Neutrophil (primary cell): ENCODE data around the gene GALNTL6.

Experiments
- H3K27ac ChIP-seq: fragments of 200-600 bp; sonication (generic); 2 replicates; pipeline ENCODE4 v1.5.1; 2016; ENCODE audit warnings: mild to moderate bottlenecking, moderate library complexity
- H3K27me3 ChIP-seq: fragments of 200-600 bp; sonication (generic); 2 replicates; pipeline ENCODE4 v1.6.0; 2016; ENCODE audit warnings: mild to moderate bottlenecking
- H3K36me3 ChIP-seq: fragments of 200-600 bp; sonication (generic); 2 replicates; pipeline ENCODE4 v1.5.1; 2017
- H3K4me1 ChIP-seq, 2 experiments: fragments of 200-600 bp in 1 of 2; sonication (generic) in 1 of 2; 1 replicate in 1 of 2; 2 replicates in 1 of 2; pipeline versions ENCODE4 v1.5.1 to v1.6.1; 2013 to 2016; ENCODE audit warnings: low read depth in 1 of 2, low read length in 1 of 2, mild to moderate bottlenecking in 1 of 2, moderate library complexity in 1 of 2; ENCODE audit not compliant: control insufficient read depth in 1 of 2, insufficient read depth in 1 of 2
- H3K4me3 ChIP-seq, 2 experiments: fragments of 200-600 bp in 1 of 2; sonication (generic) in 1 of 2; 1 replicate in 1 of 2; 2 replicates in 1 of 2; pipeline ENCODE4 v1.5.1; 2013 to 2016; ENCODE audit warnings: low read depth in 1 of 2, low read length in 1 of 2, mild to moderate bottlenecking in 1 of 2, moderate library complexity in 1 of 2
- H3K9me3 ChIP-seq: fragments of 200-600 bp; sonication (generic); 2 replicates; pipeline ENCODE4 v1.5.1; 2016
- TF ChIP-seq, protein P1 (sequence below): fragments of 200-600 bp; sonication (generic); IDR thresholded peaks from 2 replicates; pipeline ENCODE4 v1.5.1; 2016; ENCODE audit warnings: antibody characterized with exemption

GALNTL6 gene

DNA sequence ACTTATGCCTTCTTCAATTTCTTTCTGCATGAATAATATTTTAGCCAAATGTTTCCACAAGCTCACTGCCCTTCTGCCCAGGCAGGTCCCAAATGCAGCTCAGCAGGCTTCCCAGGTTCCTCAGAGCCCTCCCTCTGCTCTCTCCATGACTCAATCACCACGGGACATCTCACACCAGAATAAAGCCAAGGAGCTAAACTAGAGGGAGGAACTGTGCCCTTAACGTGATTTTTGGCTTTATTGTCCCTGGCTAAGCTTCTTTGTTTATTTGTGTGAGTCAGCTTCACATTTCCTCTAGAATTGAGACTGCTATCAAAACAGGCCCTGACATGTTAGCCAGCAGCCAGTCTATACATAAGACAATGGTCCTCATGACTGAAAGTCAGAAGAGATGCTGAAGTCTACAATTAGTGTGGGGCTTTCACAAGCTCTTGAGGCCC, 1169.0 kb downstream of the GALNTL6 start:
- no peaks in the 10 kb centered on the region for H3K9me3 ChIP-seq
- H3K36me3 ChIP-seq, result no peaks in the 10 kb centered on the region
- H3K4me3 ChIP-seq, result no peak overlapping the region
- TF ChIP-seq, protein P1, sequence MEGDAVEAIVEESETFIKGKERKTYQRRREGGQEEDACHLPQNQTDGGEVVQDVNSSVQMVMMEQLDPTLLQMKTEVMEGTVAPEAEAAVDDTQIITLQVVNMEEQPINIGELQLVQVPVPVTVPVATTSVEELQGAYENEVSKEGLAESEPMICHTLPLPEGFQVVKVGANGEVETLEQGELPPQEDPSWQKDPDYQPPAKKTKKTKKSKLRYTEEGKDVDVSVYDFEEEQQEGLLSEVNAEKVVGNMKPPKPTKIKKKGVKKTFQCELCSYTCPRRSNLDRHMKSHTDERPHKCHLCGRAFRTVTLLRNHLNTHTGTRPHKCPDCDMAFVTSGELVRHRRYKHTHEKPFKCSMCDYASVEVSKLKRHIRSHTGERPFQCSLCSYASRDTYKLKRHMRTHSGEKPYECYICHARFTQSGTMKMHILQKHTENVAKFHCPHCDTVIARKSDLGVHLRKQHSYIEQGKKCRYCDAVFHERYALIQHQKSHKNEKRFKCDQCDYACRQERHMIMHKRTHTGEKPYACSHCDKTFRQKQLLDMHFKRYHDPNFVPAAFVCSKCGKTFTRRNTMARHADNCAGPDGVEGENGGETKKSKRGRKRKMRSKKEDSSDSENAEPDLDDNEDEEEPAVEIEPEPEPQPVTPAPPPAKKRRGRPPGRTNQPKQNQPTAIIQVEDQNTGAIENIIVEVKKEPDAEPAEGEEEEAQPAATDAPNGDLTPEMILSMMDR, result no peak
- no peaks in the 10 kb centered on the region for H3K4me1 ChIP-seq
- H3K27ac ChIP-seq, result no peak overlapping the region
- no peaks in the 10 kb centered on the region for H3K27me3 ChIP-seq

DNA sequence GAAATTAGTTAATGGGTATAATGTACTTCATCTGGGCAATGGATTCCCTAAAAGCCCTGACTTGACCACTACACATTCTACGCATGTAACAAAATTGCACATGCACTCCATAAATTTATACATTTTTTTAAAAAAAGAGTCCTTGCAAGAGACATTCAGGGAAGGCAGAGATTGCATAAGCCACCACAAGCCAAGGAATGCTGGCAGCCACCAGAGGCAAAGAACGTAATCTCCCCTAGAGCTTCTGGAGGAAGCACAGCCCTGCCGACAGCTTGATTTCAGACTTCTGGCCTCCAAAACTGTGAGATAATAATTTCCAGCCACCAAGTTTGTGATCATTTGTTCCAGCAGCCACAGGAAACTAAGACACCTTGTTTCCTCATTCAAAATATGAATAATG, 1169.8 kb downstream of the GALNTL6 start:
- TF ChIP-seq, protein P1, result no peak
- H3K27ac ChIP-seq, result no peak overlapping the region
- H3K4me3 ChIP-seq, result no peak overlapping the region
- H3K27me3 ChIP-seq, result no peaks in the 10 kb centered on the region
- H3K36me3 ChIP-seq, result no peaks in the 10 kb centered on the region
- H3K4me1 ChIP-seq, result no peaks in the 10 kb centered on the region
- no peaks in the 10 kb centered on the region for H3K9me3 ChIP-seq

DNA sequence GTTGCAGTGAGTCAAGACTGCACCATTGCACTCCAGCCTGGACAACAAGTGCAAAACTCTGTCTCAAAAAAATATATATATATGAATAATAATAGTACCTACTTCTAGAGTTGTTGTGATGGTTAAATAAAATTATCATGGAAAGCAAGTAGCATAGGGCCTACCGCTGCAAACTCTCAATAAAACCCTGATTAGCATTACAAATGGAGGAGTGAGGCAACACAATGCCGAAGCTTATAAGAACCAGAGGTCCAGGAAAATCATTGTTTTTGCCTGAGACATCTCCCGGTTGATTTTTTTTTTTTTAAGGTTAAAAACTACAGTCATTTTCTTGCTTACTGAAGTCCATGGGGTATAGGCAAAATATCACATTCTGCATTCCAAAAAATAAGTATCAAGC, 1170.4 kb downstream of the GALNTL6 start:
- H3K4me1 ChIP-seq, result no peaks in the 10 kb centered on the region
- no peak overlapping the region for H3K27ac ChIP-seq
- H3K36me3 ChIP-seq, result no peaks in the 10 kb centered on the region
- no peaks in the 10 kb centered on the region for H3K9me3 ChIP-seq
- TF ChIP-seq, protein P1, result no peak
- no peaks in the 10 kb centered on the region for H3K27me3 ChIP-seq
- no peak overlapping the region for H3K4me3 ChIP-seq

DNA sequence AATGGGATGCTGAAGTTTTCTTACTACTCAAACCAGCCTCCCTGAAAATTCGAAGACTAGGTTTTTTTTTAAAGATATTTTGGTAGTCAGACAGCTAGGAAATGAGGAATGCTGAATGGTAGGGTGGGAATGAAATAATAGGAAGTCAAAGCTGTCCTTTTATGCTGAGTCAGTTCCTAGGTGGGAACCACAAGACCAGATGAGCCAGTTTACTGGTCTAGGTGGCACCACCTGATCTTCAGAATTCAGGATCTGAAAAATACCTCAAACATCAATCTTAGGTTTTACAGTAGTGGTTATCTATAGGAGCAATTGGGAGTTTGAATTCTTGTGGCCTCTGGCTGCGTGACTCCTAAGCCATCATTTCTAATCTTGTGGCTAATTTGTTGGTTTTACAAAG, 1172.3 kb downstream of the GALNTL6 start:
- H3K9me3 ChIP-seq, result no peaks in the 10 kb centered on the region
- H3K4me1 ChIP-seq, result no peaks in the 10 kb centered on the region
- no peak overlapping the region for H3K27ac ChIP-seq
- no peaks in the 10 kb centered on the region for H3K27me3 ChIP-seq
- TF ChIP-seq, protein P1, result no peak
- no peak overlapping the region for H3K4me3 ChIP-seq
- H3K36me3 ChIP-seq, result no peaks in the 10 kb centered on the region

DNA sequence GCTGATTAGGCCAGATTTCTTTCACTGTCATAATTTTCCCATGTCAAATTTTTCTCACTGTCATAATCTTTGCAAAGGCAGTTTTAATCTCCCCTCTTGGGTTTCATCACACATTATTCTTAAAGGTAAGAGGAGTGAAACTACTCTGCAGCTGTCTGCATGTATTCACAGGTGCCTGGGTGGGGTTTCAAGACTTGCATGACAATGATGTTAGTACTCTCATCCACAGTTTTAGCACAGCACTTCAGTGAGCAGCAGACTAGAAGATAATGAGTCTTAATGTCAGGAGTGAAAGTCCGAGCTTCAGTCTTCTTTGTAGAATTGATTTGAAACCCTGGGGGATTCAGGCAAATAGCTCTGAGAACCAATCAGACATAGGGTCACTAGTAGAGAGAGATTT, 1172.9 kb downstream of the GALNTL6 start:
- no peaks in the 10 kb centered on the region for H3K27me3 ChIP-seq
- no peaks in the 10 kb centered on the region for H3K36me3 ChIP-seq
- TF ChIP-seq, protein P1, result no peak
- no peaks in the 10 kb centered on the region for H3K9me3 ChIP-seq
- H3K4me3 ChIP-seq, result no peak overlapping the region
- no peaks in the 10 kb centered on the region for H3K4me1 ChIP-seq
- H3K27ac ChIP-seq, result no peak overlapping the region
